IPS DF 6.9 (cell line): ENCODE data around the gene GRID1.
"Not testable (repeated sequence)": the region's sequence is repeated elsewhere in the genome, so short reads cannot be mapped to it uniquely, and the experiment has no call there.

ENCODE experiments used
- DNase-seq: peaks from one replicate; pipeline ENCODE4 v3.0.0-alpha.2; 2013; ENCODE audit warnings: low read depth, low spot score
- H3K27ac ChIP-seq: one replicate; pipeline ENCODE4 v1.5.1; 2013; ENCODE audit warnings: low read length, control low read depth
- H3K27me3 ChIP-seq: 2 replicates; pipeline ENCODE4 v1.6.1; 2013; ENCODE audit warnings: mild to moderate bottlenecking, low read length; ENCODE audit not compliant: control insufficient read depth, insufficient read depth
- H3K36me3 ChIP-seq: 2 replicates; pipeline ENCODE4 v1.6.1; 2013; ENCODE audit warnings: low read length; ENCODE audit not compliant: control insufficient read depth, insufficient read depth
- H3K4me1 ChIP-seq: 2 replicates; pipeline ENCODE4 v1.6.1; 2013; ENCODE audit warnings: low read length; ENCODE audit not compliant: control insufficient read depth, insufficient read depth
- H3K4me3 ChIP-seq: 2 replicates; pipeline ENCODE4 v1.5.1; 2013; ENCODE audit warnings: mild to moderate bottlenecking, low read length
- H3K9me3 ChIP-seq: 2 replicates; pipeline ENCODE4 v1.6.1; 2013; ENCODE audit warnings: low read length, inconsistent platforms; ENCODE audit not compliant: control insufficient read depth, insufficient read depth
- WGBS: extraction: QIAGEN DNeasy Blood & Tissue Kit; methylation state at CpG from one replicate; pipeline ENCODE4 v1.1.7; 2013; ENCODE audit warnings: mixed read lengths, missing lambda C conversion rate; ENCODE audit not compliant: insufficient read length, insufficient coverage; 5-methylcytosine and 5-hydroxymethylcytosine counted together

GRID1 gene

GRCh38 chr10:85959239-85959638 lies 407.4 kb downstream of the GRID1 start:
- no peaks in the 10 kb centered on the region for H3K27me3 ChIP-seq
- DNase-seq: no peak
- no peaks in the 10 kb centered on the region for H3K9me3 ChIP-seq
- no peak overlapping the region for H3K27ac ChIP-seq
- WGBS: no CpG with 5 or more reads among the region's 3 CpGs
- no peaks in the 10 kb centered on the region for H3K36me3 ChIP-seq
- no peak overlapping the region for H3K4me3 ChIP-seq
- H3K4me1 ChIP-seq: no peaks in the 10 kb centered on the region

GRCh38 chr10:85950921-85951320 lies 415.7 kb downstream of the GRID1 start:
- Histone ChIP-seq H3K4me3 (no peak overlapping the region), H3K36me3 (no peaks in the 10 kb centered on the region), H3K4me1 (no peaks in the 10 kb centered on the region), H3K27ac (no peak overlapping the region), H3K9me3 (no peaks in the 10 kb centered on the region), H3K27me3 (no peaks in the 10 kb centered on the region)
- no CpG with 5 or more reads among the region's 2 CpGs for WGBS
- no peak for DNase-seq

- no CpG with 5 or more reads among the region's 7 CpGs for WGBS
- DNase-seq: no peak
- Histone ChIP-seq H3K9me3 (no peaks in the 10 kb centered on the region), H3K27me3 (no peaks in the 10 kb centered on the region), H3K27ac (no peak overlapping the region), H3K4me1 (no peaks in the 10 kb centered on the region), H3K4me3 (no peak overlapping the region), H3K36me3 (no peaks in the 10 kb centered on the region)
Observed at GRCh38 chr10:85946713-85947326, 419.8 kb downstream of the GRID1 start.

GRCh38 chr10:85936161-85936560 lies 430.4 kb downstream of the GRID1 start:
- no peak overlapping the region for H3K27ac ChIP-seq
- H3K27me3 ChIP-seq: no peaks in the 10 kb centered on the region
- H3K4me1 ChIP-seq: no peaks in the 10 kb centered on the region
- DNase-seq: no peak
- WGBS: no CpG with 5 or more reads among the region's 1 CpG
- no peaks in the 10 kb centered on the region for H3K9me3 ChIP-seq
- no peak overlapping the region for H3K4me3 ChIP-seq
- no peaks in the 10 kb centered on the region for H3K36me3 ChIP-seq

- no peaks in the 10 kb centered on the region for H3K27me3 ChIP-seq
- no peaks in the 10 kb centered on the region for H3K4me1 ChIP-seq
- no peaks in the 10 kb centered on the region for H3K36me3 ChIP-seq
- no CpG with 5 or more reads among the region's 3 CpGs for WGBS
- DNase-seq: no peak
- no peaks in the 10 kb centered on the region for H3K9me3 ChIP-seq
- H3K27ac ChIP-seq: no peak overlapping the region
- no peak overlapping the region for H3K4me3 ChIP-seq
Observed at GRCh38 chr10:85934586-85934985, 432.0 kb downstream of the GRID1 start.

GRCh38 chr10:85929993-85930392 lies 436.6 kb downstream of the GRID1 start:
- not testable (repeated sequence) for H3K9me3 ChIP-seq, H3K27me3 ChIP-seq, H3K4me3 ChIP-seq, DNase-seq, H3K27ac ChIP-seq, H3K4me1 ChIP-seq, H3K36me3 ChIP-seq
- no CpG with 5 or more reads among the region's 7 CpGs for WGBS

- no peak for DNase-seq
- H3K27me3 ChIP-seq: no peaks in the 10 kb centered on the region
- H3K36me3 ChIP-seq: no peaks in the 10 kb centered on the region
- H3K9me3 ChIP-seq: no peaks in the 10 kb centered on the region
- no peaks in the 10 kb centered on the region; the same call in 1 of the 2 replicates for H3K4me1 ChIP-seq
- no peak overlapping the region for H3K27ac ChIP-seq
- no CpG with 5 or more reads among the region's 9 CpGs for WGBS
- no peak overlapping the region for H3K4me3 ChIP-seq
Observed at GRCh38 chr10:85927952-85928665, 438.5 kb downstream of the GRID1 start.

- Histone ChIP-seq H3K9me3 (no peaks in the 10 kb centered on the region), H3K27me3 (no peaks in the 10 kb centered on the region), H3K4me3 (no peak overlapping the region), H3K4me1 (no peaks in the 10 kb centered on the region; the same call in 1 of the 2 replicates), H3K27ac (no peak overlapping the region), H3K36me3 (no peaks in the 10 kb centered on the region)
- DNase-seq: no peak
- WGBS: no CpG with 5 or more reads among the region's 3 CpGs
Observed at GRCh38 chr10:85926986-85927385, 439.6 kb downstream of the GRID1 start.

- Histone ChIP-seq H3K9me3 (no peaks in the 10 kb centered on the region), H3K4me1 (no peaks in the 10 kb centered on the region; the same call in 1 of the 2 replicates), H3K27me3 (no peaks in the 10 kb centered on the region), H3K27ac (no peak overlapping the region), H3K4me3 (no peak overlapping the region), H3K36me3 (no peaks in the 10 kb centered on the region)
- DNase-seq: no peak
- WGBS: no CpG with 5 or more reads among the region's 5 CpGs
Observed at GRCh38 chr10:85926136-85926535, 440.5 kb downstream of the GRID1 start.

- no peak for DNase-seq
- Histone ChIP-seq H3K4me1 (no peaks in the 10 kb centered on the region; the same call in 1 of the 2 replicates), H3K4me3 (no peak overlapping the region), H3K27me3 (no peaks in the 10 kb centered on the region), H3K9me3 (no peaks in the 10 kb centered on the region), H3K36me3 (no peaks in the 10 kb centered on the region), H3K27ac (no peak overlapping the region)
- WGBS: no CpG with 5 or more reads among the region's 5 CpGs
Observed at GRCh38 chr10:85925201-85925750, 441.3 kb downstream of the GRID1 start.
